Measurements from ENCODE around the gene PEPD. TPM values are rescaled to one million over a fixed set of nuclear protein-coding genes. Genes with fewer than 3 reads are reported as not detected.

Gene PEPD
- total RNA-seq, 4 donors from 2014 or later: 58.9 to 81.0 (median 70.7) TPM

DNA sequence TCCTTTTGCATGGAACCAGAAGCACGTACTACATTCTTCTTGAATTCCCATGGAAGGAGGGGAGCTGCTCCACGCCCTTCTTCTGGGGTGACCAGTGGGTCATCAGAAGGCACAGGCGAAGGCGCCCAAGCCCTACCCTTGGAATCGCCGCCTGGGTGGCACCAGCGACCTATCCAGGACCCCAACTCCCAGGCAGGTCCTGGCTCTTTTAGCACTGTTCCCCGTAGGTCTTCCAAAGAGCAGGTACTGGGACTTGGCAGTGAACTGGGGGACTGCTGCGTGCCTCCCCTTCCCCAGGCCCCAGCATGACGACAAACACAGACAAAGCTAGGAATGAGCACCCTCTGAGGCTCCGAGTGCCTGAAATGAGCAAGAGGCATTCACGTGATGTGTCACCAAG is 103.1 kb downstream of the PEPD start:
- no peak overlapping the region for H3K4me3 ChIP-seq (ENCODE audit: low read depth, poor library complexity, severe bottlenecking)
- TF ChIP-seq POLR2A (IDR thresholded peaks at IDR 0.05): no peak
- TF ChIP-seq, protein P1, sequence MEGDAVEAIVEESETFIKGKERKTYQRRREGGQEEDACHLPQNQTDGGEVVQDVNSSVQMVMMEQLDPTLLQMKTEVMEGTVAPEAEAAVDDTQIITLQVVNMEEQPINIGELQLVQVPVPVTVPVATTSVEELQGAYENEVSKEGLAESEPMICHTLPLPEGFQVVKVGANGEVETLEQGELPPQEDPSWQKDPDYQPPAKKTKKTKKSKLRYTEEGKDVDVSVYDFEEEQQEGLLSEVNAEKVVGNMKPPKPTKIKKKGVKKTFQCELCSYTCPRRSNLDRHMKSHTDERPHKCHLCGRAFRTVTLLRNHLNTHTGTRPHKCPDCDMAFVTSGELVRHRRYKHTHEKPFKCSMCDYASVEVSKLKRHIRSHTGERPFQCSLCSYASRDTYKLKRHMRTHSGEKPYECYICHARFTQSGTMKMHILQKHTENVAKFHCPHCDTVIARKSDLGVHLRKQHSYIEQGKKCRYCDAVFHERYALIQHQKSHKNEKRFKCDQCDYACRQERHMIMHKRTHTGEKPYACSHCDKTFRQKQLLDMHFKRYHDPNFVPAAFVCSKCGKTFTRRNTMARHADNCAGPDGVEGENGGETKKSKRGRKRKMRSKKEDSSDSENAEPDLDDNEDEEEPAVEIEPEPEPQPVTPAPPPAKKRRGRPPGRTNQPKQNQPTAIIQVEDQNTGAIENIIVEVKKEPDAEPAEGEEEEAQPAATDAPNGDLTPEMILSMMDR (IDR thresholded peaks at IDR 0.05): no peak
- intact Hi-C loops (cut with DNase I; ENCODE audit: low total_unique reads): no loop called here
- no peak for DNase-seq (ENCODE audit: low spot score in 2 of 2)
- 88 to 94% methylated on average over 12 of the region's 12 CpGs for WGBS, 2 donors

DNA sequence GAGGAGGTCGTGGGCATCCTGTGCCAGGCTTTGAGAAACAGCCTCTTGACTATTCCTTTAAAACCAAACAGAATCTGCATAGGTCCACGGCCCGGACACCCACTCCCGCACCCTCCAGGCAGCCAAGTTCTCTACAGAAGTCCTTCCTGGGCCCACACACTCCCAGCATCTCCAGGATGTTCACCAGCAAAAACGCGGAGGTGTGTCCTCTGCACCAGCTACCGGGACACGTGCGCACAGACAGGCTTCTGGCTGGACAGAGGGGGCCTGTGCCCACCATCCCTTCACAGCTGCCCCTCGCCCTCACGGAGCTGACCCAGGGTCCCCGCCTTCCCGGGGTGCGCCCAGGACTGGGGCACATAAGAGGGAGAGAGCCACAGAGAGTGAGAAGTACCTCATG is 103.8 kb downstream of the PEPD start:
- intact Hi-C loops (cut with DNase I; ENCODE audit: low total_unique reads): no loop called here

DNA sequence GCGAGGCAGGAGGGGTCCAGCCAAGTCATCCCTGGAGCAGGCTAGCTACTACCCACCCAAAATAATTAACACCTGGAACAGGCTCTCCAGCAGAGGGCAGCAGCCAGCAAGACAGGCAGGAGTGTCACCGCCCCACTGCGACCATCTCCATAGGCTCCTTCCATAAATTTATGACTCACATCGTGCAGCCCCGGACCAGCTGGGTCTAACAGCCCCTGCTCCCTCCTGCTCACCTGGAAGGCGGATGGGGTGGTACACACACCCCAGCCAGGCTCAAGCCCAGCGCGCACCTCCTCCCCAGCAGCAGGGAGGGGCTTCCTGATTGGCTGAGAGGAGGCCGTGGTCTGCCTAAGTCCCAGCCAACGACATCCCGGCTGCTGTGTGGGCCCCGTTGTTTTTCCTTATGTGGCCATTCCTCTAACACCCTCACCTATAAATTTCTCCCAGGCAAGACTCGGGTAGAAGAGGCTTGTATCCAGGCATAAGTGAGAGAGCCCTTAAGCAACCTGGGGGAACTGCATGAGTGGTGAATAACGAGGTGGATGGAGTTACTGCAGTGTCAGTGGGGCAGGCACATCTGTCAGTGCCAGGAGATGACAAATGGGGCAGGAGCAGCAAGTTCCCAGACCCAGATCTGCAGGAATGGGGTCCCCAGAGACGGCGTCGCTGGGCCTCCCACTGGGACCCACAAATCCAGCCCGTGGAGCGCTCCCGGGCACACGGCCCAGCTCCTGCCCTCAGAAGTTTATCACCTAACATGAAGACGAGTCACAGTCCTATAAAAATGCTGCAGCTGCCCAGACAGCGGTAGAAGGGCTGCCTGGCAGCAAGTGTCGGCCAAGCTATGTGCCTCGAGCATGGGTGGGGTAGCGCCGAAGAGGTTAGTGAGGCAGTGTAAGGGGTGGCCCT is 105.0 kb downstream of the PEPD start:
- WGBS, 2 donors: 29 to 31% methylated on average over 19 to 26 of the region's 27 CpGs
- intact Hi-C loops (cut with DNase I; ENCODE audit: low total_unique reads): no loop called here
- DNase-seq (ENCODE audit: low spot score in 2 of 2): no peak
- TF ChIP-seq, protein P1 (IDR thresholded peaks at IDR 0.05): no peak
- no peak for TF ChIP-seq POLR2A (IDR thresholded peaks at IDR 0.05)
- no peak overlapping the region for H3K4me3 ChIP-seq (ENCODE audit: low read depth, poor library complexity, severe bottlenecking)

More for the DNA sequence above, 103.8 kb downstream of the PEPD start:
- WGBS, 2 donors: 95 to 96% methylated on average over 14 of the region's 14 CpGs
- TF ChIP-seq, protein P1 (IDR thresholded peaks at IDR 0.05): no peak
- TF ChIP-seq POLR2A (IDR thresholded peaks at IDR 0.05): no peak
- no peak for DNase-seq (ENCODE audit: low spot score in 2 of 2)
- H3K4me3 ChIP-seq (ENCODE audit: low read depth, poor library complexity, severe bottlenecking): no peak overlapping the region

DNA sequence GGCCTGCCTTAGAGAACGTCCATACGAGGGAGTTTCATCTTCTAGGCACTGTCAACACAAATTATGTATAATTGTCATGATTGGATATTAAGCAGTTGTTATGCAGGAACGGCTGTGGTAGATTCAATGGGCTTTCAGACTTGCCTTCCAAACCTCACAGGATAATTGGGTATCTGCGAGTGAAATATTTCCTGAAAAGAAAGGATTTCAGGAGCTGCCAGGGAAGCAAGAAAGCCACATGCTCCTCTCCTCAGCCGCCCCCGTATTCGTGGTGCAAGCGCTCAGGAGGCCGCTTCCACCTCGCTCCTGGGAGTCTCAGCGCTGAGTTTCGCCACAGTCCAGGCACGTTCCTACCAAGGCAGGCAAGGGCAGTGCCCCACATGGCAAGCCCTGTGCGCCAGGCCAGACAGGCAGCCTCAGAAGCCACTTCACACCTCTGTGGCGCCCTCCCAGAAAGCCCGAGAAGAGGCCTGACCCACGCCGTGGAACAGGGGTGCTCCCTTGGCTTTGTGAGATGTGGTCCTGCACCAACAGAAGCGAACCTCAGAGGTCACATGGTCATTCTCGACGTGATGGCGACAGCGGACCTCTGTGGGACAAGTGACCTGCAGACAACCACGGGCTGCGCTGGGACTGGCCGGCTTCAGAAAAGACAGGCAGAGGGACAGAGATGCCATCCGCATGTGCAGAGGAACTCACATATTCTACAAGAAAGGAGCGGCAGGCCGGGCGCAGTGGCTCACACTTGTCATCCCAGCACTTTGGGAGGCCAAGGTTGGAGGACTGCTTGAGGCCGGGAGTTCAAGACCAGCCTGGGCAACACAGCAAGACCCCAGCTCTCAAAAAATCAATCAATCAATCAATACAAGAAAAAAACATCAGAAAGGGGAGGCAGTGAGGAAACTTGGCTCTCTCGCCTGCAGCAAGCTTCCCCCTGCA is 106.7 kb downstream of the PEPD start:
- 87% methylated on average over 22 to 32 of the region's 32 CpGs for WGBS, 2 donors
- no peak overlapping the region for H3K4me3 ChIP-seq (ENCODE audit: low read depth, poor library complexity, severe bottlenecking)
- TF ChIP-seq, protein P1 (IDR thresholded peaks at IDR 0.05): no peak
- no peak for TF ChIP-seq POLR2A (IDR thresholded peaks at IDR 0.05)
- intact Hi-C loops (cut with DNase I; ENCODE audit: low total_unique reads): no loop called here
- no peak for DNase-seq (ENCODE audit: low spot score in 2 of 2)

DNA sequence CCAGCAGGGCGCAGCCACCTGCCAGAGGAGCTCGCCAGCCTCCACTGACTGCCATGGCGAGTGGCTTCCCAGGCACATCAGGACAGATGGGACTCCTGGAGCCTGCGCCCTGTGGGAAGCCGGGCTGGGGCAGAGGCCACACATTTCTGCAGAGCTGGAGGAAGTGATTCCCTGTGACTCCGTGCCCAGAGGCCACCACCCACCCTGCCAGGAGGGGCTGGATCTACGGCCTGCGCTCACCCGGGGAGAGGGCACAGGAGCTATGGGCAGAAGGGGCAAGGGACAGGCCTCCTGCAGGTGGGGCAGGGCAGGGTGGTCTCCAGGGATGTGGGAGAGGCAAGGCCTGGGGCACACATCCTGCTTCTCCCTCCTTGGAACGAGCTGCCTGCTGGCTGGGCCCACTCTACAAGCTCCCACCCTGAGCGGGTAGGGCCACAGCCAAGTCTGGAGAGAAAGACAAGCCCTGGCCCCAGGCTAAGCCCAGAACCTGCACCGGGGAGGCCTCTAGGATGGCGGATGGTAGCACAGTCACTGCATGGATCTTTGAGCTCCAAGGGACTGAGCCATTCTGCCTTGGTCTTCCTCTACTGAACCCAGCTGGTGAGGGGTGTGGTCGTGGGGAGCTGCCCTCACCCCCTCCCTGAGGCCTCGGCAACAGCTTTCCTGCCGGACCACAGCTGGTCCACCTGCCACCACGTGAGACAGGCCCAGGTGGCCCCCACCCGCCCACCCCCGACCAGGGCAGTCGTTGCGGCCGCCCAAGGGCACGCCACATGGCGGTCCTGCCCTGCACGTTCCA is 107.5 kb downstream of the PEPD start:
- intact Hi-C loops (cut with DNase I; ENCODE audit: low total_unique reads): no loop called here
- TF ChIP-seq POLR2A (IDR thresholded peaks at IDR 0.05): no peak
- TF ChIP-seq, protein P1 (IDR thresholded peaks at IDR 0.05): no peak
- no peak overlapping the region for H3K4me3 ChIP-seq (ENCODE audit: low read depth, poor library complexity, severe bottlenecking)
- DNase-seq (ENCODE audit: low spot score in 2 of 2): no peak
- 75 to 79% methylated on average over 5 to 16 of the region's 25 CpGs for WGBS, 2 donors
